ENCODE results near the gene RNF208. TPM values are rescaled to one million over a fixed set of nuclear protein-coding genes. Genes with fewer than 3 reads are reported as not detected.
A peak's percentile ranks its signal among the peaks of the same experiment; 100 is the strongest.
"Not testable (repeated sequence)": the region's sequence is repeated elsewhere in the genome, so short reads cannot be mapped to it uniquely, and the experiment has no call there.

Gene RNF208
- polyA plus RNA-seq, 1 donor from 2014 or later = 1.5 TPM

- TF ChIP-seq SMC3 (conservative IDR thresholded peaks at IDR 0.05; ENCODE audit: poor library complexity) (peak; percentile 48), RAD21 (conservative IDR thresholded peaks at IDR 0.05) (peak; percentile 29), CTCF (IDR thresholded peaks at IDR 0.05; ENCODE audit: poor library complexity, severe bottlenecking) (peak; percentile 56)
- H3K9ac ChIP-seq (ENCODE audit: low read length); H3K4me2 ChIP-seq (ENCODE audit: low read length); H4K20me1 ChIP-seq (ENCODE audit: insufficient read depth); H3K27me3 ChIP-seq (ENCODE audit: insufficient read depth, low read depth, low read length); H2AFZ ChIP-seq (ENCODE audit: low read depth, low read length); H3K36me3 ChIP-seq (ENCODE audit: insufficient read depth, low read length); H3K9me3 ChIP-seq (ENCODE audit: low read length); H3K79me2 ChIP-seq (replicated peaks; ENCODE audit: insufficient read depth, low read length); H3K27ac ChIP-seq (ENCODE audit: low read length); H3F3A ChIP-seq (ENCODE audit: insufficient read depth, low read length, poor library complexity, severe bottlenecking); H3K4me3 ChIP-seq (ENCODE audit: low read length); H3K9me2 ChIP-seq (ENCODE audit: insufficient read depth, low read length): not testable (repeated sequence)
These were observed 40.3 kb upstream of the RNF208 start for GRCh38 chr9:137262173-137262908.

GRCh38 chr9:137256856-137257255, 34.8 kb upstream of the RNF208 start:
- no peak overlapping the region for H2AFZ ChIP-seq (ENCODE audit: low read depth, low read length)
- no peaks in the 10 kb centered on the region for H4K20me1 ChIP-seq (ENCODE audit: insufficient read depth)
- no peak overlapping the region for H3K27ac ChIP-seq (ENCODE audit: low read length)
- no peaks in the 10 kb centered on the region for H3K36me3 ChIP-seq (ENCODE audit: insufficient read depth, low read length)
- H3K9me2 ChIP-seq (ENCODE audit: insufficient read depth, low read length) = no peaks in the 10 kb centered on the region
- TF ChIP-seq CTCF (IDR thresholded peaks at IDR 0.05; ENCODE audit: poor library complexity, severe bottlenecking) (no peak), RAD21 (conservative IDR thresholded peaks at IDR 0.05) (no peak), MXI1 (conservative IDR thresholded peaks at IDR 0.05; ENCODE audit: poor library complexity, severe bottlenecking) (no peak), EP300 (conservative IDR thresholded peaks at IDR 0.05; ENCODE audit: poor library complexity, severe bottlenecking) (no peak)
- no peaks in the 10 kb centered on the region for H3K27me3 ChIP-seq (ENCODE audit: insufficient read depth, low read depth, low read length)
- H3K4me2 ChIP-seq (ENCODE audit: low read length) = no peak overlapping the region
- peak overlapping the region; percentile 96 for H3K4me3 ChIP-seq (ENCODE audit: low read length)
- no peaks in the 10 kb centered on the region for H3F3A ChIP-seq (ENCODE audit: insufficient read depth, low read length, poor library complexity, severe bottlenecking)
- no peaks in the 10 kb centered on the region for H3K9me3 ChIP-seq (ENCODE audit: low read length)
- peaks cover 10% of the 10 kb centered on the region for H3K79me2 ChIP-seq (replicated peaks; ENCODE audit: insufficient read depth, low read length)
- no peak overlapping the region for H3K9ac ChIP-seq (ENCODE audit: low read length)

- TF ChIP-seq CTCF (IDR thresholded peaks at IDR 0.05; ENCODE audit: poor library complexity, severe bottlenecking) (no peak), SMC3 (conservative IDR thresholded peaks at IDR 0.05; ENCODE audit: poor library complexity) (no peak), EZH2 (IDR thresholded peaks at IDR 0.05; ENCODE audit: borderline replicate concordance, insufficient read depth, low read length, poor library complexity, severe bottlenecking) (no peak), MXI1 (conservative IDR thresholded peaks at IDR 0.05; ENCODE audit: poor library complexity, severe bottlenecking) (no peak), POLR2AphosphoS5 (IDR thresholded peaks at IDR 0.05) (no peak), EP300 (conservative IDR thresholded peaks at IDR 0.05; ENCODE audit: poor library complexity, severe bottlenecking) (no peak), TAF1 (IDR thresholded peaks at IDR 0.05; ENCODE audit: low read depth) (no peak), RAD21 (conservative IDR thresholded peaks at IDR 0.05) (no peak), REST (IDR thresholded peaks at IDR 0.05; ENCODE audit: borderline replicate concordance) (no peak)
- H3K36me3 ChIP-seq (ENCODE audit: insufficient read depth, low read length) = no peaks in the 10 kb centered on the region
- no peaks in the 10 kb centered on the region for H3F3A ChIP-seq (ENCODE audit: insufficient read depth, low read length, poor library complexity, severe bottlenecking)
- peak overlapping the region; percentile 96 for H3K4me3 ChIP-seq (ENCODE audit: low read length)
- H3K27ac ChIP-seq (ENCODE audit: low read length) = no peak overlapping the region
- H3K9me3 ChIP-seq (ENCODE audit: low read length) = no peaks in the 10 kb centered on the region
- no peaks in the 10 kb centered on the region for H4K20me1 ChIP-seq (ENCODE audit: insufficient read depth)
- H3K9ac ChIP-seq (ENCODE audit: low read length) = peak overlapping the region; percentile 76
- H3K79me2 ChIP-seq (replicated peaks; ENCODE audit: insufficient read depth, low read length) = peaks cover 10% of the 10 kb centered on the region
- H3K4me2 ChIP-seq (ENCODE audit: low read length) = peak overlapping the region; percentile 90
- no peak overlapping the region for H2AFZ ChIP-seq (ENCODE audit: low read depth, low read length)
- no peaks in the 10 kb centered on the region for H3K9me2 ChIP-seq (ENCODE audit: insufficient read depth, low read length)
- H3K27me3 ChIP-seq (ENCODE audit: insufficient read depth, low read depth, low read length) = no peaks in the 10 kb centered on the region
These were observed 34.3 kb upstream of the RNF208 start for GRCh38 chr9:137256362-137256761.
